Astrocyte of the cerebellum (primary cell): ENCODE results near the gene SIPA1L2.

ENCODE experiments used
- DNase-seq: peaks from one replicate; pipeline ENCODE4 v3.0.0-alpha.2; 2011; ENCODE audit warnings: low read depth
- H3K4me3 ChIP-seq: 2 replicates; pipeline ENCODE4 v1.5.1; 2011; ENCODE audit warnings: mild to moderate bottlenecking, low read depth, low read length, moderate library complexity
- CTCF ChIP-seq: IDR thresholded peaks from 2 replicates; pipeline ENCODE4 v1.5.1; 2012; ENCODE audit warnings: low read length, low read depth, moderate library complexity, mild to moderate bottlenecking; ENCODE audit errors: missing control alignments
- in situ Hi-C: cut with HindIII; loops from 2 replicates; pipeline ENCODE4 v1.10.0; 2017; ENCODE audit warnings: low sequenced_read_pairs

The SIPA1L2 gene

GRCh38 chr1:232635279-232635678, 5.3 kb upstream of the SIPA1L2 start:
- in situ Hi-C loops, result no loop called here
- TF ChIP-seq CTCF, result no peak
- no peak for DNase-seq
- H3K4me3 ChIP-seq, result no peak overlapping the region

GRCh38 chr1:232634096-232634495, 4.2 kb upstream of the SIPA1L2 start:
- in situ Hi-C loops, result no loop called here
- no peak overlapping the region for H3K4me3 ChIP-seq
- no peak for TF ChIP-seq CTCF
- no peak for DNase-seq

- no peak for DNase-seq
- in situ Hi-C loops, result no loop called here
- peak overlapping the region; percentile 50 for H3K4me3 ChIP-seq
- TF ChIP-seq CTCF, result no peak
Measured at GRCh38 chr1:232630894-232631195, 912 bp upstream of the SIPA1L2 start.

GRCh38 chr1:232629250-232630046, 485 bp downstream of the SIPA1L2 start:
- in situ Hi-C loops, result loop anchor here (5.0 kb wide), 1 partner anchor 762 kb away; no protein-coding TSS in a partner anchor
- no peak for TF ChIP-seq CTCF
- peak overlapping the region; percentile 50 for H3K4me3 ChIP-seq
- DNase-seq, result no peak

GRCh38 chr1:232628335-232629249, 1.3 kb downstream of the SIPA1L2 start:
- peak; percentile 49 for TF ChIP-seq CTCF
- DNase-seq, result peak; percentile 29

GRCh38 chr1:232627645-232628334, 2.1 kb downstream of the SIPA1L2 start:
- peak; percentile 27 for DNase-seq
- in situ Hi-C loops, result loop anchor here (5.0 kb wide), 1 partner anchor 760 kb away; no protein-coding TSS in a partner anchor
- peak overlapping the region; percentile 7 for H3K4me3 ChIP-seq
- peak; percentile 40 for TF ChIP-seq CTCF

More at GRCh38 chr1:232628335-232629249, 1.3 kb downstream of the SIPA1L2 start:
- H3K4me3 ChIP-seq, result peak overlapping the region; percentile 50
- in situ Hi-C loops, result loop anchor here (5.0 kb wide), 1 partner anchor 761 kb away; no protein-coding TSS in a partner anchor
